Neutrophil (primary cell): ENCODE measurements around the gene CD5L.
A peak's percentile ranks its signal among the peaks of the same experiment; 100 is the strongest.

Source experiments
- H3K27ac ChIP-seq: fragments of 200-600 bp; sonication (generic); 2 replicates; pipeline ENCODE4 v1.5.1; 2016; ENCODE audit warnings: mild to moderate bottlenecking, moderate library complexity
- H3K27me3 ChIP-seq: fragments of 200-600 bp; sonication (generic); 2 replicates; pipeline ENCODE4 v1.6.0; 2016; ENCODE audit warnings: mild to moderate bottlenecking
- H3K36me3 ChIP-seq: fragments of 200-600 bp; sonication (generic); 2 replicates; pipeline ENCODE4 v1.5.1; 2017
- H3K4me1 ChIP-seq, 2 experiments: fragments of 200-600 bp in 1 of 2; sonication (generic) in 1 of 2; 1 replicate in 1 of 2; 2 replicates in 1 of 2; pipeline versions ENCODE4 v1.5.1 to v1.6.1; 2013 to 2016; ENCODE audit warnings: low read depth in 1 of 2, low read length in 1 of 2, mild to moderate bottlenecking in 1 of 2, moderate library complexity in 1 of 2; ENCODE audit not compliant: control insufficient read depth in 1 of 2, insufficient read depth in 1 of 2
- H3K4me3 ChIP-seq, 2 experiments: fragments of 200-600 bp in 1 of 2; sonication (generic) in 1 of 2; 1 replicate in 1 of 2; 2 replicates in 1 of 2; pipeline ENCODE4 v1.5.1; 2013 to 2016; ENCODE audit warnings: low read depth in 1 of 2, low read length in 1 of 2, mild to moderate bottlenecking in 1 of 2, moderate library complexity in 1 of 2
- H3K9me3 ChIP-seq: fragments of 200-600 bp; sonication (generic); 2 replicates; pipeline ENCODE4 v1.5.1; 2016
- CTCF ChIP-seq: fragments of 200-600 bp; sonication (generic); IDR thresholded peaks from 2 replicates; pipeline ENCODE4 v1.5.1; 2016; ENCODE audit warnings: antibody characterized with exemption

CD5L gene

GRCh38 chr1:157829711-157830110, 11.9 kb downstream of the CD5L start:
- no peak for TF ChIP-seq CTCF
- Histone ChIP-seq H3K27me3 (no peaks in the 10 kb centered on the region), H3K36me3 (no peaks in the 10 kb centered on the region), H3K4me3 (no peak overlapping the region), H3K9me3 (no peaks in the 10 kb centered on the region), H3K4me1 (no peaks in the 10 kb centered on the region), H3K27ac (no peak overlapping the region)

GRCh38 chr1:157829210-157829609, 12.4 kb downstream of the CD5L start:
- no peaks in the 10 kb centered on the region for H3K4me1 ChIP-seq
- TF ChIP-seq CTCF: no peak
- no peaks in the 10 kb centered on the region for H3K9me3 ChIP-seq
- H3K36me3 ChIP-seq: no peaks in the 10 kb centered on the region
- no peak overlapping the region for H3K4me3 ChIP-seq
- no peak overlapping the region for H3K27ac ChIP-seq
- H3K27me3 ChIP-seq: no peaks in the 10 kb centered on the region

- peaks cover 29 to 42% of the 10 kb centered on the region in 2 experiments for H3K4me1 ChIP-seq
- TF ChIP-seq CTCF: no peak
- H3K4me3 ChIP-seq: peak overlapping the region; percentile 58 to 65
- H3K36me3 ChIP-seq: no peaks in the 10 kb centered on the region
- peak overlapping the region; percentile 80 for H3K27ac ChIP-seq
- no peaks in the 10 kb centered on the region for H3K27me3 ChIP-seq
- no peaks in the 10 kb centered on the region for H3K9me3 ChIP-seq
These were observed 21.3 kb downstream of the CD5L start for GRCh38 chr1:157820299-157820698.

- H3K27ac ChIP-seq: peak within 1 kb of the TSS; percentile 80
- H3K27me3 ChIP-seq: no peaks in the 10 kb centered on the region
- H3K36me3 ChIP-seq: no peaks in the 10 kb centered on the region
- H3K4me3 ChIP-seq: peak within 1 kb of the TSS; percentile 58 to 65
- H3K4me1 ChIP-seq: peaks cover 29 to 42% of the 10 kb centered on the region in 2 experiments
- no peaks in the 10 kb centered on the region for H3K9me3 ChIP-seq
- TF ChIP-seq CTCF: no peak
These were observed 21.7 kb downstream of the CD5L start, which contains the start of gene FCRL1 for GRCh38 chr1:157819896-157820295. Gene FCRL1 (minus strand): TSS chr1:157820120. CDS start chr1:157820037, 83 bp downstream.

- H3K9me3 ChIP-seq: no peaks in the 10 kb centered on the region
- peaks cover 29 to 42% of the 10 kb centered on the region in 2 experiments for H3K4me1 ChIP-seq
- no peak for TF ChIP-seq CTCF
- peak overlapping the region; percentile 58 to 65 for H3K4me3 ChIP-seq
- no peaks in the 10 kb centered on the region for H3K36me3 ChIP-seq
- H3K27me3 ChIP-seq: no peaks in the 10 kb centered on the region
- peak overlapping the region; percentile 80 for H3K27ac ChIP-seq
These were observed 22.4 kb downstream of the CD5L start for GRCh38 chr1:157819215-157819614.

GRCh38 chr1:157813269-157813668, 28.3 kb downstream of the CD5L start:
- no peak overlapping the region for H3K4me3 ChIP-seq

More at GRCh38 chr1:157813269-157813668, 28.3 kb downstream of the CD5L start:
- no peaks in the 10 kb centered on the region for H3K36me3 ChIP-seq
- H3K27ac ChIP-seq: no peak overlapping the region
- H3K27me3 ChIP-seq: no peaks in the 10 kb centered on the region
- no peaks in the 10 kb centered on the region for H3K9me3 ChIP-seq
- H3K4me1 ChIP-seq: peaks cover 4 to 16% of the 10 kb centered on the region in 2 experiments
- no peak for TF ChIP-seq CTCF
